C1 segment of cervical spinal cord (tissue), 14 donors: ENCODE measurements around the gene TNPO3.
"Not testable (repeated sequence)": the region's sequence is repeated elsewhere in the genome, so short reads cannot be mapped to it uniquely, and the experiment has no call there.

Source experiments
- DNase-seq, 14 donors: peaks; one replicate each; lab custom pipeline; 2025; lab: John Stamatoyannopoulos, UW

The TNPO3 gene

GRCh38 chr7:128922496-128923410, 132.2 kb downstream of the TNPO3 start:
- no peak for DNase-seq

GRCh38 chr7:128921866-128922440, 133.0 kb downstream of the TNPO3 start:
- DNase-seq: no peak

GRCh38 chr7:128920913-128921582, 133.9 kb downstream of the TNPO3 start:
- DNase-seq: no peak

- peak in 3 of 14 donors; percentile 20 to 40 (median 26) for DNase-seq
These were observed 134.8 kb downstream of the TNPO3 start for GRCh38 chr7:128919881-128920799.

GRCh38 chr7:128919241-128919640, 135.7 kb downstream of the TNPO3 start:
- DNase-seq: no peak

GRCh38 chr7:128918016-128918665, 136.8 kb downstream of the TNPO3 start:
- no peak for DNase-seq

GRCh38 chr7:128917122-128917521, 137.8 kb downstream of the TNPO3 start:
- no peak for DNase-seq

- DNase-seq: no peak
These were observed 138.3 kb downstream of the TNPO3 start for GRCh38 chr7:128916643-128916915.

GRCh38 chr7:128915841-128916642, 138.9 kb downstream of the TNPO3 start:
- no peak for DNase-seq

GRCh38 chr7:128915271-128915819, 139.6 kb downstream of the TNPO3 start:
- DNase-seq: no peak

- DNase-seq: no peak
These were observed 140.3 kb downstream of the TNPO3 start for GRCh38 chr7:128914566-128915151.

- no peak for DNase-seq
These were observed 140.9 kb downstream of the TNPO3 start for GRCh38 chr7:128913870-128914565.

GRCh38 chr7:128912709-128913495, 142.0 kb downstream of the TNPO3 start:
- not testable (repeated sequence) for DNase-seq

- no peak for DNase-seq
These were observed 142.6 kb downstream of the TNPO3 start for GRCh38 chr7:128912281-128912680.

- no peak for DNase-seq
These were observed 143.4 kb downstream of the TNPO3 start for GRCh38 chr7:128911423-128912031.

- no peak for DNase-seq
These were observed 144.4 kb downstream of the TNPO3 start, which contains the start of gene KCP for GRCh38 chr7:128910569-128910945. Gene KCP (minus strand): TSS chr7:128910709. CDS start chr7:128910676, 33 bp downstream.
